ENCODE data around the gene SLC4A5. TPM values are rescaled to one million over a fixed set of nuclear protein-coding genes. Genes with fewer than 3 reads are reported as not detected.

The SLC4A5 gene
- total RNA-seq, 5 donors from 2014 or later (not counting 1 experiment from before 2014, with no cell fraction given): 10.1 to 19.3 (median 14.6) TPM

DNA sequence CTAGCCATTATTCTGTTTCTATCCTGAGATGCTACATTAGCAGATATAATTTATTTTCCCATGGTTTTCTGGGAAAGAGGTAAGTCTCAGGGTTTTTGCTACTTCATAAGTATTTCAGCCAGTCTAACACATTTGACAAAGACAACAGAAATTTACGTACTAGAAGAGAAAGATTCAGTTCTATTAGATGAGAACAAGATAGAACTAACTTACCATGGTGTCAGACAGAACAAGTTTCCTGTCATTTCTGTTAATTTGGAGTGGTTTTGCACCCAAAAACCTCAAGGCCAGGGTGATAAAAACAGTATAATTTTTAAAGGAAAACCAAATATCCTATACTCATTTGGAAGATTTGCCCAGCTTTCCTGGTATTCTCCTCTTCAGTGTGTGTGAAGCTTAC lies 15.6 kb downstream of the SLC4A5 start:
- Mint-ChIP-seq H3K27me3 (no peaks in the 10 kb centered on the region), H3K27ac (no peak overlapping the region), H3K4me1 (peaks cover 0 to 2% (median 0%) of the 10 kb centered on the region in 3 donors), H3K9me3 (no peaks in the 10 kb centered on the region), H3K4me3 (no peak overlapping the region), H3K36me3 (peaks cover 25% of the 10 kb centered on the region)
- no peak overlapping the region for H3K4me3 ChIP-seq (ENCODE audit: control insufficient read depth in 1 of 2, extremely low read depth in 1 of 2, low read length in 1 of 2)
- POLR2A ChIA-PET: no interaction called here
- no peak overlapping the region for H3K27ac ChIP-seq (ENCODE audit: low read length)
- no peak for DNase-seq
- CTCF ChIA-PET: no interaction called here
- H3K27me3 ChIP-seq (replicated peaks in 1 of 2; ENCODE audit: control insufficient read depth in 2 of 2, extremely low read depth in 1 of 2, insufficient read depth in 2 of 2, low read length in 1 of 2): no peaks in the 10 kb centered on the region
- no peak for ATAC-seq (replicated peaks in 1 of 4)
- H3K36me3 ChIP-seq (ENCODE audit: control insufficient read depth in 2 of 2, extremely low read depth in 1 of 2, insufficient read depth in 1 of 2, low read length in 1 of 2): peaks cover 3 to 10% of the 10 kb centered on the region in 2 donors
- no peaks in the 10 kb centered on the region for H3K4me1 ChIP-seq (ENCODE audit: control insufficient read depth in 1 of 2, extremely low read depth in 1 of 2, insufficient read depth in 2 of 2, low read length in 2 of 2)
- no peaks in the 10 kb centered on the region for H3K9me3 ChIP-seq
- no CpG with 5 or more reads among the region's 1 CpG for whole genome bisulfite sequencing (ENCODE audit: insufficient coverage)

DNA sequence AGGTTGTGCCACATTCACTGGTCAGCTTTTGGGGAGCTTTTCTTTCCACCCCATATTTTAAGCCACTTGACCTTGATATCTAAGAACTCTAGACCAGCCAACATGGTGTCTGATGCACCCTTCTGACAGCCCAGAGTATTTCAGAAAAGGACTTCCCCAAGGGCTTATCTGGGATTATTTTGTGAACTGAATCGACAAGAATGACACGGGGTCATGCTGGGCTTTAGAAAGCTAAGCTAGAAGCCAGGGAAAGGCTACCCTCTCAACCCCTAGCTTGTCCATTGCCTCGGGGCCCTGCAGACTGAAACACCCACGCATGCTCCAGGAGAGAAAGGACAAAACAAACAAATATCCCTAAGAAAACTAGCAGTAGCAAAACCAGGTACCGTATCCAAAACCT lies 16.0 kb downstream of the SLC4A5 start:
- no peaks in the 10 kb centered on the region for H3K27me3 Mint-ChIP-seq
- ATAC-seq (replicated peaks in 1 of 4) (no peak), DNase-seq (no peak)
- H3K36me3 Mint-ChIP-seq: peaks cover 26% of the 10 kb centered on the region
- no peak overlapping the region for H3K4me3 Mint-ChIP-seq
- H3K4me1 Mint-ChIP-seq: peaks cover 0 to 2% (median 0%) of the 10 kb centered on the region in 3 donors
- POLR2A ChIA-PET: no interaction called here
- H3K27me3 ChIP-seq (replicated peaks in 1 of 2; ENCODE audit: control insufficient read depth in 2 of 2, extremely low read depth in 1 of 2, insufficient read depth in 2 of 2, low read length in 1 of 2): no peaks in the 10 kb centered on the region
- H3K4me3 ChIP-seq (ENCODE audit: control insufficient read depth in 1 of 2, extremely low read depth in 1 of 2, low read length in 1 of 2): no peak overlapping the region
- 67% methylated on average over 1 of the region's 5 CpGs for whole genome bisulfite sequencing (ENCODE audit: insufficient coverage)
- no peak overlapping the region for H3K27ac ChIP-seq (ENCODE audit: low read length)
- CTCF ChIA-PET: no interaction called here
- no peaks in the 10 kb centered on the region for H3K9me3 Mint-ChIP-seq
- no peaks in the 10 kb centered on the region for H3K9me3 ChIP-seq
- H3K27ac Mint-ChIP-seq: no peak overlapping the region
- H3K4me1 ChIP-seq (ENCODE audit: control insufficient read depth in 1 of 2, extremely low read depth in 1 of 2, insufficient read depth in 2 of 2, low read length in 2 of 2): no peaks in the 10 kb centered on the region
- peaks cover 3 to 10% of the 10 kb centered on the region in 2 donors for H3K36me3 ChIP-seq (ENCODE audit: control insufficient read depth in 2 of 2, extremely low read depth in 1 of 2, insufficient read depth in 1 of 2, low read length in 1 of 2)

DNA sequence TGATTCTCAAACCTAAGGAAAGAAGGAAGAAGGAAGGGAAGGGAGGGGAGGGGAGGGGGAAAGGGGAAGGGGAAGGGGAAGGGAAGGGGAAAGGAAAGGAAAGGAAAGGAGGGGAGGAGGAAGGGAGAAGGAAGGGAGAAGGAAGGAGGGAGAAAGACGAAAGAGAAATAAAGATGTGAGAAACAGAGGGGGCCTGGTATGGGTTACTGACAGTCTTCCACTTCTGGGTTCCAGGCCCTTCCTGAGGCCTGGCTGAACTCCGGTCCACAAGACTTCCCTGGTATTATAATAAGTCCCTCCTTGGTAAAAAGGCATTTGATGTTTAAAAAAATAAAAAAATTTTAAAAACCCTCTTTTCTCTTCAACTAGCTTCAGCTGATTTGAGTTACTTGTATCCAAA lies 17.4 kb downstream of the SLC4A5 start:
- ChIA-PET POLR2A (no interaction called here), CTCF (interaction anchor here in 1 of 2 donors (1.4 to 3.2 kb wide), 2 partner anchors 9 to 76 kb away, joined by 6 to 20 read pairs; no protein-coding TSS in a partner anchor)
- peaks cover 38% of the 10 kb centered on the region for H3K36me3 Mint-ChIP-seq
- peaks cover 0 to 2% (median 0%) of the 10 kb centered on the region in 3 donors for H3K4me1 Mint-ChIP-seq
- no peak overlapping the region for H3K4me3 ChIP-seq (ENCODE audit: control insufficient read depth in 1 of 2, extremely low read depth in 1 of 2, low read length in 1 of 2)
- ATAC-seq (replicated peaks in 1 of 4): no peak
- H3K27me3 Mint-ChIP-seq: no peaks in the 10 kb centered on the region
- no peak overlapping the region for H3K27ac ChIP-seq (ENCODE audit: low read length)
- no peaks in the 10 kb centered on the region for H3K9me3 ChIP-seq
- H3K36me3 ChIP-seq (ENCODE audit: control insufficient read depth in 2 of 2, extremely low read depth in 1 of 2, insufficient read depth in 1 of 2, low read length in 1 of 2): peaks cover 3 to 9% of the 10 kb centered on the region in 2 donors
- WGBS (ENCODE audit: insufficient coverage): no CpG with 5 or more reads among the region's 2 CpGs
- DNase-seq: no peak
- H3K4me3 Mint-ChIP-seq: no peak overlapping the region
- no peak overlapping the region for H3K27ac Mint-ChIP-seq
- no peaks in the 10 kb centered on the region for H3K4me1 ChIP-seq (ENCODE audit: control insufficient read depth in 1 of 2, extremely low read depth in 1 of 2, insufficient read depth in 2 of 2, low read length in 2 of 2)
- no peaks in the 10 kb centered on the region for H3K27me3 ChIP-seq (replicated peaks in 1 of 2; ENCODE audit: control insufficient read depth in 2 of 2, extremely low read depth in 1 of 2, insufficient read depth in 2 of 2, low read length in 1 of 2)
- H3K9me3 Mint-ChIP-seq: no peaks in the 10 kb centered on the region

DNA sequence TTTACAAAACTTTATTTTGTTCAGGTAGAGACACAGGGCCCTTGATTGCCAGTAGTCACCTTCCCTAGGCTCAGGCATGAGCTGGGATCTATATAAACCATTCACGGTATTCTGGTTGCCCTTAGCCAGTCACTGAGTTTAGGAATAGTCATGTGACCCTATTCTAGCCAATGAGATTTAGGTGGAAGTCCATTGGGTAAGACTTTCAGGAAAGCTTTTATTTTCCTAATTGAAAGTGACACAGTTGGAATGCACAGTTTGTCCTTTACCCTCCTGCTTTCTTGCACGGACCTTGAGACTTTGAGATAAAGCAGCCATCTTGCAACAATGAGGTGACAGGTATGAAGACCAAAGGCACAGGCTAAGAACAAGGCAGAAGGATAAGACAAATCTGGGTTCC lies 21.5 kb downstream of the SLC4A5 start:
- Histone ChIP-seq H3K36me3 (ENCODE audit: control insufficient read depth in 2 of 2, extremely low read depth in 1 of 2, insufficient read depth in 1 of 2, low read length in 1 of 2) (peaks cover 3% of the 10 kb centered on the region in 2 donors), H3K4me3 (ENCODE audit: control insufficient read depth in 1 of 2, extremely low read depth in 1 of 2, low read length in 1 of 2) (no peak overlapping the region), H3K27me3 (replicated peaks in 1 of 2; ENCODE audit: control insufficient read depth in 2 of 2, extremely low read depth in 1 of 2, insufficient read depth in 2 of 2, low read length in 1 of 2) (no peaks in the 10 kb centered on the region), H3K4me1 (ENCODE audit: control insufficient read depth in 1 of 2, extremely low read depth in 1 of 2, insufficient read depth in 2 of 2, low read length in 2 of 2) (no peaks in the 10 kb centered on the region), H3K9me3 (no peaks in the 10 kb centered on the region), H3K27ac (ENCODE audit: low read length) (no peak overlapping the region)
- 87% methylated on average over 2 of the region's 2 CpGs for WGBS (ENCODE audit: insufficient coverage)
- H3K4me3 Mint-ChIP-seq: no peak overlapping the region
- H3K27ac Mint-ChIP-seq: no peak overlapping the region
- no peaks in the 10 kb centered on the region for H3K4me1 Mint-ChIP-seq
- no peak for ATAC-seq (replicated peaks in 1 of 4)
- no peaks in the 10 kb centered on the region for H3K9me3 Mint-ChIP-seq
- peaks cover 50% of the 10 kb centered on the region for H3K36me3 Mint-ChIP-seq
- H3K27me3 Mint-ChIP-seq: no peaks in the 10 kb centered on the region
- no peak for DNase-seq
- CTCF ChIA-PET: interaction anchor here in 1 of 2 donors (1.0 kb wide), 1 partner anchor 71 kb away, joined by 4 read pairs; no protein-coding TSS in a partner anchor
- POLR2A ChIA-PET: no interaction called here

DNA sequence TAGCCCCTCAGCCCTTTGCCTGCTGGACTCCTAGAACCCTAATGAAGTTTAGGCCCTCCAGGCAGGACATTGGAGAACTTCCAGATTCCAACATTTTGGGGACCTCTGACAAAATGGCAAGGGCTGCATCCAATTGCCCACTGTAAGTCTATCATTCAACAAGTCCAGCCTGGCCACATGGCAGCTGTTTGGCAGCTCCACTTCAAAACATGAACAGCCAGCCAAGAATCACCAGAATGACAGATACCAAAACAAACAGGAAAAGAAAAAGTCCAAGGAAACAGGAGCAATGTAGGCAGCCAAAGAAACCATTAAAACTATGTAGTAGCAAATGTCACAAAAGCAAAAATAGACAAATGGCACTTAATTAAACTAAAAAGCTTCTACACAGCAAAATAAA lies 25.5 kb downstream of the SLC4A5 start:
- Mint-ChIP-seq H3K36me3 (peaks cover 55% of the 10 kb centered on the region), H3K9me3 (no peaks in the 10 kb centered on the region), H3K27me3 (no peaks in the 10 kb centered on the region), H3K4me3 (no peak overlapping the region), H3K4me1 (no peaks in the 10 kb centered on the region), H3K27ac (no peak overlapping the region)
- H3K4me3 ChIP-seq (ENCODE audit: control insufficient read depth in 1 of 2, extremely low read depth in 1 of 2, low read length in 1 of 2): no peak overlapping the region
- peaks cover 0 to 16% of the 10 kb centered on the region in 2 donors for H3K36me3 ChIP-seq (ENCODE audit: control insufficient read depth in 2 of 2, extremely low read depth in 1 of 2, insufficient read depth in 1 of 2, low read length in 1 of 2)
- CTCF ChIA-PET: no interaction called here
- no peaks in the 10 kb centered on the region for H3K4me1 ChIP-seq (ENCODE audit: control insufficient read depth in 1 of 2, extremely low read depth in 1 of 2, insufficient read depth in 2 of 2, low read length in 2 of 2)
- H3K9me3 ChIP-seq: no peaks in the 10 kb centered on the region
- DNase-seq: no peak
- peaks cover 0 to 2% of the 10 kb centered on the region in 2 experiments for H3K27me3 ChIP-seq (replicated peaks in 1 of 2; ENCODE audit: control insufficient read depth in 2 of 2, extremely low read depth in 1 of 2, insufficient read depth in 2 of 2, low read length in 1 of 2)
- H3K27ac ChIP-seq (ENCODE audit: low read length): no peak overlapping the region
- no peak for ATAC-seq (replicated peaks in 1 of 4)
- POLR2A ChIA-PET: no interaction called here

DNA sequence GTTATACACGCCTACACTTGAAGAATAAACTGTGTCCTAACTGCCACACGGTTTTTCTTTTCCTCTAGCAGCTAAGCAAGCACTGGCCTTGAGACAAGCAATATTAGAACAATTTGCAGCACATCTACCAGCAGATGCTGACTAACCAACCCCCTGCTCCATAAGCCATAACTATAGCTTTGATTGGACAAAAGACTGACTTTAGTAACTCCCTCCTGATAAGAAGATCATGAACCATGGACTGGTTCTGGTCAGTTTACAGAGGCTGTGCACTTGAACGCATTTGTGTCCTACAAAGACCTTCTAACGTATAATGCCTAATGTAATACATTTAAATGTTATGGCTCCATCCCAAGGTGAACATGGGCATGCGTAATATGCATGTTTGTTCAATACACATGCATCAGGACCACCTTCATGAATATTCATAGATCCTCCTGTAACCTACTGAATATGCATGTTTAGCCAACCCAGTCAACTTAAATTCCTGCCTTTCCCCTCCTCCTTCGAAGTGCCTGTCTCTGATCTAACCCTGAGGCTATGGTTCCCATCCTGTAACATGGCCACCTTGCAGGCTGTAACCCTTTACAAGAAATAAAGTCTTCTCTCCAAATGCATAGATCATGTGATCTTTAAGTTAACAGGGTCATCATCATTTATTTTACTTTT lies 26.5 kb downstream of the SLC4A5 start:
- Mint-ChIP-seq H3K27ac (no peak overlapping the region), H3K27me3 (no peaks in the 10 kb centered on the region), H3K9me3 (no peaks in the 10 kb centered on the region), H3K36me3 (peaks cover 49% of the 10 kb centered on the region), H3K4me1 (no peaks in the 10 kb centered on the region), H3K4me3 (no peak overlapping the region)
- H3K4me3 ChIP-seq (ENCODE audit: control insufficient read depth in 1 of 2, extremely low read depth in 1 of 2, low read length in 1 of 2): no peak overlapping the region
- POLR2A ChIA-PET: no interaction called here
- no peak overlapping the region for H3K27ac ChIP-seq (ENCODE audit: low read length)
- DNase-seq (no peak), ATAC-seq (replicated peaks in 1 of 4) (no peak)
- H3K4me1 ChIP-seq (ENCODE audit: control insufficient read depth in 1 of 2, extremely low read depth in 1 of 2, insufficient read depth in 2 of 2, low read length in 2 of 2): no peaks in the 10 kb centered on the region
- peaks cover 0 to 2% of the 10 kb centered on the region in 2 experiments for H3K27me3 ChIP-seq (replicated peaks in 1 of 2; ENCODE audit: control insufficient read depth in 2 of 2, extremely low read depth in 1 of 2, insufficient read depth in 2 of 2, low read length in 1 of 2)
- H3K36me3 ChIP-seq (ENCODE audit: control insufficient read depth in 2 of 2, extremely low read depth in 1 of 2, insufficient read depth in 1 of 2, low read length in 1 of 2): peaks cover 0 to 14% of the 10 kb centered on the region in 2 donors
- H3K9me3 ChIP-seq: no peaks in the 10 kb centered on the region
- CTCF ChIA-PET: interaction anchor here in 1 of 2 donors (0.7 kb wide), 1 partner anchor 67 kb away, joined by 3 read pairs; no protein-coding TSS in a partner anchor
- WGBS (ENCODE audit: insufficient coverage): 90% methylated on average over 5 of the region's 6 CpGs

Data from T-cell (primary cell).